Measurements from ENCODE around the gene TBC1D4.
"Not testable (repeated sequence)": the region's sequence is repeated elsewhere in the genome, so short reads cannot be mapped to it uniquely, and the experiment has no call there.

Gene TBC1D4

GRCh38 chr13:75250526-75251178, 231.3 kb downstream of the TBC1D4 start:
- no peak overlapping the region for H2BK12ac ChIP-seq (ENCODE audit: low read length)
- no peak overlapping the region for H3K4me3 ChIP-seq (ENCODE audit: low read depth, low read length)
- DNase-seq = no peak
- H2BK5ac ChIP-seq (ENCODE audit: low read depth, low read length, poor library complexity) = no peak overlapping the region
- no peak overlapping the region for H2AFZ ChIP-seq (ENCODE audit: insufficient read depth, low read length, poor library complexity)
- H3K27me3 ChIP-seq (ENCODE audit: insufficient read depth, low read length) = no peaks in the 10 kb centered on the region
- no peak overlapping the region for H3K4me2 ChIP-seq (ENCODE audit: low read length)
- H4K91ac ChIP-seq (ENCODE audit: low read depth, low read length) = no peak overlapping the region
- no peak overlapping the region for H3K4ac ChIP-seq (ENCODE audit: low read depth, low read length)
- no peaks in the 10 kb centered on the region for H3K36me3 ChIP-seq (ENCODE audit: control insufficient read depth in 1 of 2, insufficient read depth in 2 of 2, low read length in 2 of 2)
- H3K79me1 ChIP-seq (ENCODE audit: low read length) = no peaks in the 10 kb centered on the region
- H3K23ac ChIP-seq (ENCODE audit: low read length) = no peak overlapping the region
- no CpG with 5 or more reads among the region's 7 CpGs for WGBS (ENCODE audit: extremely low coverage, insufficient coverage, insufficient read length)
- no peak overlapping the region for H3K18ac ChIP-seq (ENCODE audit: low read length)
- H3K9me3 ChIP-seq (ENCODE audit: insufficient read depth, low read depth, low read length) = peaks cover 3% of the 10 kb centered on the region
- no peak overlapping the region for H4K8ac ChIP-seq (ENCODE audit: low read depth, low read length)
- H3K14ac ChIP-seq (ENCODE audit: low read length) = no peak overlapping the region
- H2AK5ac ChIP-seq (ENCODE audit: low read length) = no peak overlapping the region
- no peaks in the 10 kb centered on the region for H3K4me1 ChIP-seq (ENCODE audit: control insufficient read depth in 1 of 2, insufficient read depth in 2 of 2, low read length in 2 of 2)
- no peak overlapping the region for H3K9ac ChIP-seq (ENCODE audit: low read length)
- no peaks in the 10 kb centered on the region for H3K79me2 ChIP-seq (ENCODE audit: control insufficient read depth, insufficient read depth, low read length, poor library complexity)
- no peak overlapping the region for H2BK120ac ChIP-seq (ENCODE audit: insufficient read depth, low read length, poor library complexity)
- no peak overlapping the region for H3K27ac ChIP-seq (ENCODE audit: low read depth, low read length)
- H4K12ac ChIP-seq (ENCODE audit: low read depth, low read length) = no peak overlapping the region

GRCh38 chr13:75245578-75245977, 236.4 kb downstream of the TBC1D4 start:
- not testable (repeated sequence) for H3K79me1 ChIP-seq (ENCODE audit: low read length); H3K27me3 ChIP-seq (ENCODE audit: insufficient read depth, low read length); H3K23ac ChIP-seq (ENCODE audit: low read length); H3K4me2 ChIP-seq (ENCODE audit: low read length); H3K4ac ChIP-seq (ENCODE audit: low read depth, low read length); H2BK5ac ChIP-seq (ENCODE audit: low read depth, low read length, poor library complexity); H3K9ac ChIP-seq (ENCODE audit: low read length); H4K8ac ChIP-seq (ENCODE audit: low read depth, low read length); H3K27ac ChIP-seq (ENCODE audit: low read depth, low read length); DNase-seq; H2BK12ac ChIP-seq (ENCODE audit: low read length); H4K91ac ChIP-seq (ENCODE audit: low read depth, low read length); H2BK120ac ChIP-seq (ENCODE audit: insufficient read depth, low read length, poor library complexity); H2AK5ac ChIP-seq (ENCODE audit: low read length); H3K9me3 ChIP-seq (ENCODE audit: insufficient read depth, low read depth, low read length); H2AFZ ChIP-seq (ENCODE audit: insufficient read depth, low read length, poor library complexity); H3K18ac ChIP-seq (ENCODE audit: low read length); H3K4me1 ChIP-seq (ENCODE audit: control insufficient read depth in 1 of 2, insufficient read depth in 2 of 2, low read length in 2 of 2); H3K14ac ChIP-seq (ENCODE audit: low read length); H4K12ac ChIP-seq (ENCODE audit: low read depth, low read length); H3K36me3 ChIP-seq (ENCODE audit: control insufficient read depth in 1 of 2, insufficient read depth in 2 of 2, low read length in 2 of 2); H3K79me2 ChIP-seq (ENCODE audit: control insufficient read depth, insufficient read depth, low read length, poor library complexity); H3K4me3 ChIP-seq (ENCODE audit: low read depth, low read length)
- 100% methylated on average over 2 of the region's 5 CpGs for WGBS (ENCODE audit: extremely low coverage, insufficient coverage, insufficient read length)

GRCh38 chr13:75240240-75240639, 241.7 kb downstream of the TBC1D4 start:
- H3K36me3 ChIP-seq (ENCODE audit: control insufficient read depth in 1 of 2, insufficient read depth in 2 of 2, low read length in 2 of 2); H3K79me1 ChIP-seq (ENCODE audit: low read length); H3K4me3 ChIP-seq (ENCODE audit: low read depth, low read length); H3K79me2 ChIP-seq (ENCODE audit: control insufficient read depth, insufficient read depth, low read length, poor library complexity); H3K9me3 ChIP-seq (ENCODE audit: insufficient read depth, low read depth, low read length); H3K14ac ChIP-seq (ENCODE audit: low read length); H2AFZ ChIP-seq (ENCODE audit: insufficient read depth, low read length, poor library complexity); H4K91ac ChIP-seq (ENCODE audit: low read depth, low read length); H2AK5ac ChIP-seq (ENCODE audit: low read length); H3K9ac ChIP-seq (ENCODE audit: low read length); H3K27me3 ChIP-seq (ENCODE audit: insufficient read depth, low read length); H3K4ac ChIP-seq (ENCODE audit: low read depth, low read length); H3K23ac ChIP-seq (ENCODE audit: low read length); H3K27ac ChIP-seq (ENCODE audit: low read depth, low read length); H3K4me1 ChIP-seq (ENCODE audit: control insufficient read depth in 1 of 2, insufficient read depth in 2 of 2, low read length in 2 of 2); H2BK12ac ChIP-seq (ENCODE audit: low read length); H3K4me2 ChIP-seq (ENCODE audit: low read length); H2BK120ac ChIP-seq (ENCODE audit: insufficient read depth, low read length, poor library complexity); DNase-seq; H4K8ac ChIP-seq (ENCODE audit: low read depth, low read length); H4K12ac ChIP-seq (ENCODE audit: low read depth, low read length); H3K18ac ChIP-seq (ENCODE audit: low read length); H2BK5ac ChIP-seq (ENCODE audit: low read depth, low read length, poor library complexity): not testable (repeated sequence)
- no CpG with 5 or more reads among the region's 22 CpGs for WGBS (ENCODE audit: extremely low coverage, insufficient coverage, insufficient read length)

- Histone ChIP-seq H2BK12ac (ENCODE audit: low read length) (no peak overlapping the region), H3K27me3 (ENCODE audit: insufficient read depth, low read length) (no peaks in the 10 kb centered on the region), H3K4me2 (ENCODE audit: low read length) (no peak overlapping the region), H3K23ac (ENCODE audit: low read length) (no peak overlapping the region), H2BK5ac (ENCODE audit: low read depth, low read length, poor library complexity) (no peak overlapping the region), H3K4me3 (ENCODE audit: low read depth, low read length) (no peak overlapping the region), H4K8ac (ENCODE audit: low read depth, low read length) (no peak overlapping the region), H3K18ac (ENCODE audit: low read length) (no peak overlapping the region), H2BK120ac (ENCODE audit: insufficient read depth, low read length, poor library complexity) (no peak overlapping the region), H4K91ac (ENCODE audit: low read depth, low read length) (no peak overlapping the region), H3K9me3 (ENCODE audit: insufficient read depth, low read depth, low read length) (no peaks in the 10 kb centered on the region), H2AFZ (ENCODE audit: insufficient read depth, low read length, poor library complexity) (no peak overlapping the region), H3K79me1 (ENCODE audit: low read length) (no peaks in the 10 kb centered on the region), H3K36me3 (ENCODE audit: control insufficient read depth in 1 of 2, insufficient read depth in 2 of 2, low read length in 2 of 2) (peaks cover 0 to 2% of the 10 kb centered on the region in 2 experiments), H3K4ac (ENCODE audit: low read depth, low read length) (no peak overlapping the region), H3K4me1 (ENCODE audit: control insufficient read depth in 1 of 2, insufficient read depth in 2 of 2, low read length in 2 of 2) (no peaks in the 10 kb centered on the region), H3K79me2 (ENCODE audit: control insufficient read depth, insufficient read depth, low read length, poor library complexity) (no peaks in the 10 kb centered on the region), H3K9ac (ENCODE audit: low read length) (no peak overlapping the region), H4K12ac (ENCODE audit: low read depth, low read length) (no peak overlapping the region), H3K14ac (ENCODE audit: low read length) (no peak overlapping the region), H2AK5ac (ENCODE audit: low read length) (no peak overlapping the region), H3K27ac (ENCODE audit: low read depth, low read length) (no peak overlapping the region)
- DNase-seq = no peak
- no CpG with 5 or more reads among the region's 3 CpGs for WGBS (ENCODE audit: extremely low coverage, insufficient coverage, insufficient read length)
Measured at GRCh38 chr13:75236774-75237173, 245.2 kb downstream of the TBC1D4 start.
